Keratinocyte (primary cell): ENCODE data around the gene CDKN2B. TPM values are rescaled to one million over a fixed set of nuclear protein-coding genes. Genes with fewer than 3 reads are reported as not detected.

Source experiments
- DNase-seq: peaks from one replicate; pipeline ENCODE4 v3.0.0-alpha.2; 2011; ENCODE audit warnings: low read depth, missing footprints, low spot score
- FAIRE-seq: peaks from 2 replicates; lab custom pipeline; 2011; peaks lifted over from hg19 to GRCh38; lab: Jason Lieb, UNC
- H2AFZ ChIP-seq: 2 replicates; pipeline ENCODE4 v1.6.0; 2012; ENCODE audit warnings: low read length, control low read depth, inconsistent platforms; ENCODE audit not compliant: control insufficient read depth
- H3K27ac ChIP-seq: 2 replicates; pipeline ENCODE4 v1.5.1; 2011; ENCODE audit warnings: low read length; ENCODE audit not compliant: control insufficient read depth, insufficient read depth
- H3K27me3 ChIP-seq: 3 replicates; pipeline ENCODE4 v1.6.0; 2011; ENCODE audit warnings: low read length; ENCODE audit not compliant: control insufficient read depth, insufficient read depth; ENCODE audit errors: extremely low read depth
- H3K36me3 ChIP-seq, 2 experiments: 2 replicates in 1 of 2; 3 replicates in 1 of 2; pipeline ENCODE4 v1.5.1; 2011; ENCODE audit warnings: low read length in 2 of 2, mild to moderate bottlenecking in 1 of 2; ENCODE audit not compliant: control insufficient read depth in 2 of 2, insufficient read depth in 2 of 2; ENCODE audit errors: extremely low read depth in 1 of 2
- H3K4me1 ChIP-seq: 3 replicates; pipeline ENCODE4 v1.5.1; 2011; ENCODE audit warnings: low read length; ENCODE audit not compliant: control insufficient read depth, insufficient read depth; ENCODE audit errors: extremely low read depth
- H3K4me2 ChIP-seq: 3 replicates; pipeline ENCODE4 v1.6.0; 2011; ENCODE audit warnings: low read depth, low read length; ENCODE audit not compliant: control insufficient read depth, insufficient read depth; ENCODE audit errors: extremely low read depth
- H3K4me3 ChIP-seq, 3 experiments: fragments of 200-600 bp in 1 of 3; sonication (generic) in 1 of 3; 2 replicates in 2 of 3; 3 replicates in 1 of 3; pipeline ENCODE4 v1.5.1; 2011 to 2016; ENCODE audit warnings: low read length in 3 of 3, mild to moderate bottlenecking in 3 of 3, control low read depth in 2 of 3, inconsistent platforms in 1 of 3, low read depth in 1 of 3, mixed read lengths in 1 of 3, mixed run types in 1 of 3, moderate library complexity in 1 of 3; ENCODE audit not compliant: control insufficient read depth in 2 of 3, insufficient read depth in 2 of 3; ENCODE audit errors: extremely low read depth in 1 of 3
- H3K79me2 ChIP-seq: 2 replicates; pipeline ENCODE4 v1.6.0; 2012; ENCODE audit warnings: low read length; ENCODE audit not compliant: control insufficient read depth, insufficient read depth
- H3K9ac ChIP-seq: 3 replicates; pipeline ENCODE4 v1.6.0; 2011; ENCODE audit warnings: low read length; ENCODE audit not compliant: control insufficient read depth, insufficient read depth; ENCODE audit errors: extremely low read depth
- H3K9me1 ChIP-seq: 3 replicates; pipeline ENCODE4 v1.6.0; 2011; ENCODE audit warnings: low read length; ENCODE audit not compliant: control insufficient read depth, insufficient read depth; ENCODE audit errors: extremely low read depth
- H3K9me3 ChIP-seq: 2 replicates; pipeline ENCODE4 v1.5.1; 2012; ENCODE audit warnings: low read depth, low read length; ENCODE audit not compliant: control insufficient read depth
- H4K20me1 ChIP-seq: 3 replicates; pipeline ENCODE4 v1.6.0; 2011; ENCODE audit warnings: low read length; ENCODE audit not compliant: control insufficient read depth, insufficient read depth; ENCODE audit errors: extremely low read depth
- CTCF ChIP-seq, 3 experiments: IDR thresholded peaks in 1 of 3; conservative IDR thresholded peaks in 1 of 3; optimal IDR thresholded peaks in 1 of 3; 2 replicates in 2 of 3; 3 replicates in 1 of 3; pipeline versions ENCODE3 to v1.5.1; 2011; ENCODE audit warnings: low read length in 3 of 3, mild to moderate bottlenecking in 3 of 3, moderate library complexity in 2 of 3, control low read depth in 1 of 3, inconsistent platforms in 1 of 3; ENCODE audit not compliant: insufficient read depth in 2 of 3; ENCODE audit errors: extremely low read depth in 1 of 3
- EZH2 ChIP-seq: IDR thresholded peaks from one replicate; pipeline ENCODE4 v1.6.1; 2012; ENCODE audit warnings: inconsistent platforms, mild to moderate bottlenecking, low read length, moderate library complexity
- dilution Hi-C: fragments of 300-500 bp; cut with MboI; formaldehyde crosslinking; loops from one replicate; pipeline ENCODE4 v1.7.0; 2020; ENCODE audit warnings: low sequenced_read_pairs; ENCODE audit not compliant: extremely low pct_ligation_motif_present
- polyA plus RNA-seq, 5 experiments: library from polyadenylated mRNA; depleted of rRNA in 3 of 5; stranded (reverse) in 3 of 5; stranded (forward) in 1 of 5; unstranded in 1 of 5; fragments of >200 nt; gene quantifications; 1 replicate in 1 of 5; 2 replicates in 3 of 5; 3 replicates in 1 of 5; pipeline versions ENCODE4 v1.2.1 to v1.2.3, GENCODE V29; 2011 to 2012; ENCODE audit warnings: missing spikeins in 2 of 5, low read depth in 1 of 5, low replicate concordance in 1 of 5

Gene CDKN2B
- polyA plus RNA-seq, 1 donor (not counting 4 experiments of a cell fraction or from before 2014, with no cell fraction given): 19.9 TPM

GRCh38 chr9:22036866-22037626 lies 27.9 kb upstream of the CDKN2B start:
- no peaks in the 10 kb centered on the region for H3K36me3 ChIP-seq
- no peak for DNase-seq
- no peaks in the 10 kb centered on the region for H3K9me3 ChIP-seq
- H3K79me2 ChIP-seq: no peaks in the 10 kb centered on the region
- dilution Hi-C loops: loop anchor here (25.0 kb wide), 1 partner anchor 200 kb away; no protein-coding TSS in a partner anchor
- no peaks in the 10 kb centered on the region for H3K9me1 ChIP-seq
- H3K9ac ChIP-seq: peak overlapping the region; percentile 69
- TF ChIP-seq EZH2: no peak
- H3K4me2 ChIP-seq: peak overlapping the region; percentile 84
- H2AFZ ChIP-seq: peak overlapping the region; percentile 21
- H3K4me3 ChIP-seq: peak overlapping the region in 2 of 3 experiments; percentile 30 to 39
- no peaks in the 10 kb centered on the region for H4K20me1 ChIP-seq
- FAIRE-seq: peak; percentile 86
- no peaks in the 10 kb centered on the region for H3K27me3 ChIP-seq
- H3K27ac ChIP-seq: peak overlapping the region; percentile 92
- peaks cover 61% of the 10 kb centered on the region for H3K4me1 ChIP-seq

- Histone ChIP-seq H3K36me3 (no peaks in the 10 kb centered on the region), H3K9me1 (no peaks in the 10 kb centered on the region), H2AFZ (no peak overlapping the region), H3K4me1 (peaks cover 54% of the 10 kb centered on the region), H3K79me2 (no peaks in the 10 kb centered on the region), H3K9ac (no peak overlapping the region), H3K27me3 (no peaks in the 10 kb centered on the region), H3K9me3 (no peaks in the 10 kb centered on the region), H3K4me2 (no peak overlapping the region), H3K27ac (no peak overlapping the region), H4K20me1 (no peaks in the 10 kb centered on the region), H3K4me3 (no peak overlapping the region)
- FAIRE-seq (peak; percentile 26), DNase-seq (no peak)
- dilution Hi-C loops: loop anchor here (25.0 kb wide), 1 partner anchor 202 kb away; no protein-coding TSS in a partner anchor
- no peak for TF ChIP-seq EZH2
- TF ChIP-seq CTCF (optimal IDR thresholded peaks at IDR 0.05 in 1 of 3, IDR thresholded peaks at IDR 0.05 in 1 of 3, conservative IDR thresholded peaks at IDR 0.05 in 1 of 3; ENCODE audit: extremely low read depth in 1 of 3, insufficient read depth in 2 of 3, low read length in 3 of 3): no peak
Measured at GRCh38 chr9:22035591-22036011, 26.5 kb upstream of the CDKN2B start.
